Pulmonary artery endothelial cell (primary cell): ENCODE measurements around the gene SHOC1. TPM values are rescaled to one million over a fixed set of nuclear protein-coding genes. Genes with fewer than 3 reads are reported as not detected.
"Not testable (repeated sequence)": the region's sequence is repeated elsewhere in the genome, so short reads cannot be mapped to it uniquely, and the experiment has no call there.

Experiments used
- DNase-seq: peaks from one replicate; pipeline ENCODE4 v3.0.0-alpha.2; 2011; ENCODE audit warnings: low read depth, low spot score
- total RNA-seq: library from RNA; depleted of rRNA; stranded (reverse); fragments of >200 nt; gene quantifications from 2 replicates; pipeline ENCODE4 v1.2.3, GENCODE V29; 2014

The SHOC1 gene
- not detected in 2 replicates for total RNA-seq

DNA sequence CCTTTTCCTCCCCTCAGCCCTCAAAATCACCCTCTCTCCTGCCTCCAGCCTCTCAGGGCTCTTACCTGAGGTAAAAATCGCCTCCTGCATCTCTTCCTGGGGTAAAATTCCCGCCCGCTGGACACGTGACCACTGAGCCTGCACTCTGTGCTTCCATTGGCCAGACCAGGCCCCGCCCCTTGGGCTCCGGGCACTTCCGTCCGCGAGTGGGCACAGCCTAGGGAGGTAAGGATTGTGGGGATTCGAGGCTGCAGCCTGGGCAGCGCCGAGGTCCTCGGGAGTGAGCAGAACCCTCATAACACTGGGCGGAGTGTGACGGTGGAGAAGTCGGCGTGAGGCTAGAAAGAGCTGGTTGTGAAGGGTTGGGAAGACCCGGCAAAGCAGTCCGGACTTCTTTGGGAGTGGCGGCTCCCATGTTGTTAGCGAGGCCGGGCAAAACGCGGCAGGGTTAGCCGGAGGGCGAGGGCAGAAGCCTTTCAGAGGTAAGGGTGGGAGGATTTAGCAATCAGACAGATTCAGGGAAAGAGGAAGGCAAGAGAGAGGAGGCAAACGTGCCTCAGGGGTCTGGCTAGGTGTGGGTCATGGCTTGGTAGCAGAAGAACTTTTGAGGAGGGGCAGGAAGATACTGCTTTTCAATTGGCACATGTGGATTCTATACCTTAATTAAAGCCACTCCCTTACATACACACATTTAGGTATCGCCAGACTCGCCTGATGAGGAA is at the start of gene SHOC1:
SHOC1 (minus strand) TSS at position 103 of the 722 bp plus-strand sequence. CDS start 3,519 bp downstream, outside the sequence.
- no peak for DNase-seq

DNA sequence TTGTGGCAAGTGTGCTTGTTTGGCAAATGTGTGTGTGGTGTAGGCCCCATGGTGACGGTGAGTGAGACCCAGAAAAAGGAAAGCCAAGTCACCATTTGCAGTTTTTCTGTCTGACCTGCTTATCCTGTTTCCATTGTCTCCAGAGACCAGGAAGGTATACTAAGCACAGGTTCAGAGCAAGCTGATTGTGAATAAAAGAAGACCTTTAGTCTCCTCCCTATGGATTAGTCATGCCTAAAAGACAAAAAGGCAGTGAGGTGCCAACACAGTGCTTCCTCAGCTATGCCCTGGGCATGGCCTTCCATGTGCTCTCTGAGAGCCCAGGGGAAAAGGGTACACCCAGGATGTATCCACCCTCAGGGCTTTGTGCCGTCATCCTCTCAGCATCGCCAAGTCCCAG is 49.2 kb upstream of the SHOC1 start:
- DNase-seq: no peak

DNA sequence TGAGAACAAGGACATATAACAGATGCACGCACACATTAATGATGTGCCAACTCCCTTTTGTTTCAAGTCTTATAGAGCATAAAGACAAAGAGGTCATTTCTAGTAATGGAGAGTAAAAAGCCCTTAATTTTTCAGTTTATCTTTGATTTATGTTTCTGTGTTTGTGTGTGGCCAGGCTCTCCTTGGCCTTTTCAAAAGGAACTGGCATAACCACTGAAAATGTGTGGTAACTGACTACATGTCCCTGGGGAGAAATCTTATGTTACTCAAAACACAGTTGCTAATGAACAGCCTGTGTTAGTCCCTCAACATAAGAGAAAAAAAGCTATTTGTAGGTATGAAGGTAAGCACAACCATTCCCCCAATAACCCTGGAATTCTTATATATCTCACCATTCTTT is 47.6 kb upstream of the SHOC1 start:
- no peak for DNase-seq

DNA sequence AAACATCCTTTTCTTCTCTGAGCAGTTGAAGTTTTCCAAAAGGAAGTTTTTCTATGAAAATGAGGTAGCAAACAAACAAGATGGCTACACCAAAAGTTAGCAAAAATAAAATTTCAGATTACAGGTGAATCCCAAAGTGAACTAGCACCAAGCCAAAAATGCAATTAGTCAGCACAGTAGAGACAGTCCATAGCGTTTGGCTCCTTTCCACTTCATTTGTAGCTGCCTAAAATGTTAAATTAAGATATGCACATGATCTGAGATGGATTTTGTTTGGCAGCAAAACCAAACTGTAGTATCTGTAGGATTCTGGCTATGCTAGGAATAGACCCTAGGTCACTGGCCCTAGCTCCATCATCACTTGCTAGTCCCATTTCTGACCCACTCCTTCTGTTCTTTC is 45.7 kb upstream of the SHOC1 start:
- DNase-seq: no peak

DNA sequence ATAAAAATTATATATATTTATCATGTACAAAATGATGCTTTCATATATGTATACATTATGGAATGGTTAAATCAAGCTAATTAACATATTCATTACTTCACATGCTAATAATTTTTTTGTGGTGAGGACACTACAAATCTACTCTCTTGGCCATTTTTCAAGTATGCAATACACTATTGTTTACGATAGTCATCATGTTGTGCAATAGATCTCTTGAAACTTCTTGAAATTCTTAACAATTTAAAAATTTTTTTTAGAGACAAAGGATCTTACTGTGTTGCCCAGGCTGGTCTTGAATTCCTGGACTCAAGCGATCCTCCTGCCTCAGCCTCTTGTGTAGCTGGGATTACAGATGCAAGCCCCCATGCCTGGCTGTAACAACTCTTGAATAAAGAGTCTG is 45.2 kb upstream of the SHOC1 start:
- no peak for DNase-seq

DNA sequence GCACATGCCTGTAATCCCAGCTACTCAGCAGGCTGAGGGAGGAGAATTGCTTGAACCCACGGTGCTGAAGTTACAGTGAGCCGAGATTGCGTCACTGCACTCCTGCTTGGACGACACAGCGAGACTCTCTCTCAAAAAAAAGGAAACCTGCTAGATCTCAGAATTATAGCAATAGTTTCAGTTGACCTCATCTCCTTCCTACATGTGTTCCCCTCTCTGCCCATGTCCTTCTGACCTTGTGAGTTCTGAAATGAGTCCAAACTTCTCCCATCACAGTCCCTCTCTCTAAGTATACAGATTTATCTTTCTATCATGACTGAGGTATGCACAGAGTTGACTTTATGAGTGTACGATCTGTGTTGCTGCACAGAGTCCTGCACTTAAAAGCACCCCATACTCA is 44.6 kb upstream of the SHOC1 start:
- DNase-seq: no peak

DNA sequence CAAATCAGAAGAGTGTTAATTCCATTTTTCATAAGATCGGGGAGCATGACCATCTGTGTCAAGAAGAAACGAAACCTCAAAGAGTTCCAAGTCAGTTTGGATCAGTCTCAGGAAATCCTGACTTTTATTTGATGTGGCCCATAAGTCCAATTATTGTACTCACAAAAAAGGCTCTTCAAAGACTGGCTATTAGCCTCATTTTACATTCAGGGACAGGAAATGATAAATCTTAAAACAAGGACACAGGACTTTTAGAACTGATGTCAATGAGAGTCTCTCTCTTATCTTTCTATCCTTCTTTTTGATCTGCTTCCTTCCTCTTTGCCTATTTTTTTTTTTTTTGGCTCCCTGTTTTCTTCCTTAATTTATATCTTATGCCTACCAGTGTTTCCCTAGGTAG is 43.7 kb upstream of the SHOC1 start:
- DNase-seq: no peak

DNA sequence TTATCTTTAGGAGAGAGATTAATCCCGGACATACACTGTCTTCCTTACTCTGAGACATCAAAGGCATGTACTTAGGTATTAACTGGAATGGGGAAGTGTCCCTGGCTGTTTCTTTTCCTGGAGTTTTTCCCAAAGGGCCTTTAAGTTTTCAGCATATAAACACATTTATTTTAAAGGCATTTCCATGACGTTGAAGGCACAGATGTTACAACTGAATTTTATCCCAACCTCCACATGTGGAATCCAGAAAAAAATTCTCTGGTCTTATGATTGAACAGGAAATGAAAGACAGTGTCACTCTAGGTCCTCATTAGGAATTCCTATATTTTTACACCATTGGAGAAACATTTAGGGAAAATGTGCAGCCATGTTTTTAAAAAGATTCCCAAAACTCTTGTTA is 41.6 kb upstream of the SHOC1 start:
- no peak for DNase-seq

DNA sequence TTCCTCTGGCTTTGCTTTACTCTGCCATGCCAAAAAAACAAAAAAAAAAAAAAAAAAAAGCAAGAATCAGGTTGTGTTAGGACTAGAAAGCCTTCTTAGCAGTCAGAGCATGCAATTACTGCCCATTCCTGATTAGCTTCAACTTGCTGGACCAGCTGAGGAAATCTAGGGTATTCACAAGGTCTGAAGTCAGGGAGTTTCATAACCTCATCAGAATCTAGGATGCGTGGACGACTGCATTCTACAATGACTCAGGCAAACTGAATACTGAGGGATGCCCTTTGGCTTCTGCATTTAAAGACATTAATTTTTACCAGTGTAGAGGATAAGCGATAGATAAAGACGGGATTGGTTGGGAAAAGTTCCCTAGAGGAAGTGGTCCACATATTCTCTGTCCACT is 39.2 kb upstream of the SHOC1 start:
- DNase-seq: no peak

DNA sequence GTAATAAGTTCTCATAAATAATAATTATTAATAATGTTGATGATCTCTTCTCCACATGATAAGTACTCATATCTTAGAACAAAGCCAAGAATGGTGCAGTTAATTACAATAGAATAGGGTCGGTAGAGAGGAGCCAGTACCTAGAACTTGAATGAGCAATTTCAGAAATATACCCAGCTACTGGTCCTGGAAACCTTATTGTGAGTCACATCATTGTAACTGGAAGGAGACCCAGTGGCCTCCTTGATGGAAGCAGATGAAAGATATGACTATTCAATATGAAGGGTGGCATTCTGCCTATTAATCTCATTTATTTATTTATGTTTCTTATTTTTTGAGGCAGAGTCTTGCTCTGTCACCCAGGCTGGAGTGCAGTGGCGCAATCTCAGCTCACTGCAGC is 37.7 kb upstream of the SHOC1 start:
- DNase-seq: no peak

DNA sequence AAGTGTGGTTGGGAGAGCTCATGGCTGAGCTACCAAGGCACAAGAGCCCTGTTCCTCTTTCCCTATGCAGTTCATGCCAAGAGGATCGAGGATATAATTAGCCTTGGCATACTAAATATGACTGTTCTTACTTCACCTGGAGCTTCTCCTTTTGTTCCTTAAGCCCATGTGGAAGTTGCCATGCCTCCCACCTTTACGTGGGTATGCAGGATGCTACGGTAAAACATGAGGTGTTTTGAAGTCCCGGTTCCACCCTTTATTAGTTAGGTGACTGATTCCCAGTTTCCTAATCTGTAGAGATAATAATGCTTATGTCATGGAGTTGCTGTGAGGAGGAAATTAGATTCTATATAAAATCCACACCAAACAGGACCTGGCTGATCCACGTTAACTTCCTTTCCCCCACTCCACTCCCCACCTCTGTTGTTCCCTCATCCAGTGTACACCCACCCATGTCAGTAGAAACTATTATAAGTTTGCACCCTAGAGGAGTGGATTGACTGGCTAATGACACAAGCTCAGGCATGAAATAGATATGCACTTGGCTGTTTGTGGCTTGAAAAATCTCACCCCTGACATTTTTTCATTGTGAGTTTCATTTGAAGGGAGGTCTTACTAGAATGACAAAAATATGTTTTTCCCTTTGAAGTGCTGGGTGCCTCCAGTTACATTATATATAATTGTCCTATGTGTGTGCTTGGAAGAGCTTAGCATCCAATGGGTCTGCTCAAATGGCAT is 36.8 kb upstream of the SHOC1 start:
- DNase-seq: no peak

DNA sequence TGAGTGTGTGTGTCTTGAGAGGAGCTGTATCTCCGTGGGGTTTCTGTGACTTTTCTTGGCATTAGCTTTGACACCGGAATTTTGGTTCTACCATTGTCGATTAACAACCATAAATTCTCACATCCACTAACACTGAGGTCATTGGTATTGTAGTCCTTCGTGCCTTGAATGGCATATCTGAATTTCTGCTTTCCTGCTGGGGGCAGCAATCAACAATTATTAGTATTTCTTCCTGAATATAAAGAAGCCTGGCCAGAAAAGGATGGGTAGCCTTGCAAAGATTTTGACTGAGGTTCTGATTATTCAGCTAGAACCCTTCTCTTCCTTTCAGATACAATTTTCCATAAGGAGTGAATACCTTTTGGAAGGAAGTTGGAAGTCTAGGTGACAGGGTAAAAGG is 33.5 kb upstream of the SHOC1 start:
- DNase-seq: no peak

DNA sequence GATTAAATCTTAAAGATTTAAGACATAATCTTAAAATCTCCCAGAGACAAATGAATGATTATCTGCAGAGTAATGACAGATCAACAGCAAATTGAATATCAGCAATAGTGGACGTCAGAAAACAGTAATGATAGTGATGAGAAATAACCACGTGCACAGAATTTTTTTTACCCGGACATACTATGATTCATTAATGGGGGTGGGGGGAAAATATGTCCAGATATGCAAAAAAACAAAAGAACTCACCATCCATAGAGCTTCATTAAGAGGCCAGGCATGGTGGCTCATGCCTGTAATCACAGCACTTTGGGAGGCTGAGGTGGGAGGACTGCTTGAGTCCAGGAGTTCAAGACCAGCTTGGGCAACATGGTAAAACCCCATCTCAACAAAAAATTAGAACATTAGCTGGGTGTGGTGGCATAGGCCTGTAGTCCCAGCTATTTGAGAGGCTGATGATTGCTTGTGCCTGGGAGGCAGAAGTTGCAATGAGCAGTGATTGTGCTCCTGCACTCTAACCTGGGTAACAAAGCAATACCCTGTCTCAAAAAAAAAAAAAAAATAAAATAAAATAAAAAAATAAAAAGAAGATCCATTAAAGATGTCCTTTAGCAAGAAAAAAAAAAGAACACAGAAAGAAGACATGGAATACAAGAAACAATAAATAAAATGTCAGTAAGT is 30.9 kb upstream of the SHOC1 start:
- no peak for DNase-seq

DNA sequence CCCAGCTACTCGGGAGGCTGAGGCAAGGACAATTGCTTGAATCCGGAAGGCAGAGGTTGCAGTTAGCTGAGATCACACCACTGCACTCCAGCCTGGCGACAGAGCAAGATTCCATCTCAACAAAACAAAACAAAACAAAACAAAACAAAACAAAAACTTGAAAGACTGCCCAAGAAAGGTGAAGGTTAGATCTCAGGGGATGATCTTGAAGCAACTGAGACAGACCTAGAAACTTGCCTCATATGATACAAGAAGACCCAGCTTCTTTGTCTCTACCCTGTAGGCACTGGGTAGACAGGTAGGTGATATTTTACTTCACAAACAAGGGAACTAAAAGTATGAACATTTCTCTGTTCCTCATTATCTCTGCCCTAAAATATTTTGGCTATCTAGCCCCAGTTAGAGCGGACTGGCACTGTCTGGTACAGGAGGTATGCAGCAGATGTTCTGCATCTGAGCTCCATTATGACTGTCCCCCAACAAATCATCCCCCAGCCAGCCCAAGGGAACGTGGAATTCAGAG is 26.3 kb upstream of the SHOC1 start:
- no peak for DNase-seq

DNA sequence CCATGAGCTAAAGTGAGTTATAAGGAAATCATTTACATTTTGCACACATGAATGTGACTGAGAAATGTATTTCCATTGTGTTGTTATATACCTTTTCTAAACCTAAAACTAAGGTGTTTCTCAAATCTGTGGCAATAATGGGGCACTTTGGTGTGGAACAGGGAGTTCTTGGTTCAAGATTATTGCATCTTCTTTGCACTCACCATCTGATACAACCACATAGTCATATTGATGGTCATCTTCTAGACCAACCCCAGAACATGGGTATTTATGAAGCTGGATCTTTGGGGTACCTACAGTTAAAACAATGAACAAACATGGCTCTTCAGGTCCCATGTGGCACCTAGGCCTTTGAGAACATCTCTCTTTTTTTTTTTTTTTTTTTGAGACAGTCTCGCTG is 24.6 kb upstream of the SHOC1 start:
- no peak for DNase-seq

DNA sequence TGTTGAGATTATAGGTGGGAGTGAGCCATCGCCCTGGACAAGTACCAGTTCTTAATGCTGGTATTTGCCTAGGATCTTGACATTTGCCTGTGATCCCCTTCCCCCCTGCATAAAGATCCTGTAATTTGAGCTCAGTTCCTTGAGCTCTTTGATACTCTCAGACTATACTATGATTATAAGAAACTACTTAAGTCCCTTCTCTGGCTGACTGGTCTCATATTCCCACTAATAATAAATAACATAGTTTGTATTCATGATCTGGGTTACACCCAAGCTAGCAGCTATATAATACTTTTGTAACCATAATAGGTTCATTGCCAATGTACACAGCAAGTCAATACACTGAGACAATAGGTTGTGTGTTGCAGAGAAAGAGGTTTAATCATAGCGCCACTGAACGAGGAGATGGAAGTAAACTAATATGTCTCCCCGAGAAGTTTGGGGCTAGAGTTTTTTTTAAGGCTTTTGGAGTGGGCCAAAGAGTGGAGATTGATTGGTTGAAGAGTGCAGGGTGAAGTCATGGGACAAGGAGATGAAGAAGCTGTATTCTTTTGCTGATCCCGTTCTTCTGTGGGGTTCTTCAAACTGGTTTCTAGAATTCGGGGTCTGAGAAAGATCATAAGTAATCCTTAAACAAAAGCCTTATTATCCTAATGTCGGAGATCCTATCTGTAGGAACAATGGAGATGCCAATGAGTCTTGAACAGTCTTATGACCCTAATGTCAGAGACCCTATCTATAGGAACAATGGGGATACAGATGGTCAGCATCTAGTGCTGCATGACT is 20.7 kb upstream of the SHOC1 start:
- no peak for DNase-seq

DNA sequence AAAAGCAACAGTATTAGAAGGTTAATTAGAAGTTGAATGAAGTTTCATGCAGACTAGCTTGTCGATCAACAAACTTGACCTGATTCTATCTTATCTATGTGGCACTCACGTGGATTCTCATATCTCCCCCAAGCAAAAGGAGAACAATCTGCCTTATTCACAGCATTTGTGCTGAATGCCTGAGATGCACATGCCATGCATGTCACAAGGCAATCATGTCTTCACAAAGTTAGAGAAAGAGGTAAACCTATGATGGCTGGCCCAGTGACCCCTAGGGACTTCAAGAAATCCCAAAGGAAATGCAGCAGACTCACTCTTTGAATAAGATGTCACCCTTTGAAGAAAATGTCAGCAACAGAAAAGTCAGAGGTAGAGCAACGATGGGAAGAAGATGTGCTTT is 17.6 kb upstream of the SHOC1 start:
- DNase-seq: no peak

DNA sequence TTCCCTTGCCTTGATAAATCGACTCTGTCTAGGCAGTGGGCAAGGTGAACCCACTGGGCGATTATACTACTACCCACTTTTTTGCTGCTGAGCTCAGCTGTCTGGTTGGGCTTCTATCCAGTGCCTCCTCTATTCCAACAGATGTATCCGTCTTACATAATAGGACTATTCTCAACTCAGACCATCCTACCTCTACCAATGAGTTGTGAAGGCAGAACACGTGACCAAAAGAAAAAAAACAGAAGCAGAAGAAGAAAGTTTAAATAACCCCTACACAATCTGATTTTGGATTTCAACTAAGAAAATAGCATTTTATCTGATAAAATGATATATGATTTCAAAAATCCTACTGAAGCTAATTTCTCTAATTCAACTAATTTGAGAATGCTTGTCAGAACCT is 16.2 kb upstream of the SHOC1 start:
- DNase-seq: no peak

DNA sequence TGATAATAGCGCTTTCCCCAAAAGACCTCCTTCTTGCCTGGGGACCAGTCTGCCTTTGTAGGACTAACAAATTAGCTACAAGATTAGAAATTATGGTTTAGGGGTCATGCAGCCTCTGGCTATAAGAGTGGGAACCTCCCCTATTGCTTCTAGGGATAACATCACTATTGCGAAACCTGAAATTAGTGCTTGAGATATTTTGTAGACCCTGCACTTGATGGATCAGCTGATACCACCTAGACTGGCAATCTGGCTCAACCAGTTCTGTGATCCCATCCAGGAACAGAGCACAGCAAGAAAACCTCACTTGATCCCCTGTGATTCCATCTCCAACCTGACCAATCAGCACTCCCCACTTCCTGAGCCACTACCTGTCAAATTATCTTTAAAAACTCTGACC is 15.7 kb upstream of the SHOC1 start:
- DNase-seq: not testable (repeated sequence)

DNA sequence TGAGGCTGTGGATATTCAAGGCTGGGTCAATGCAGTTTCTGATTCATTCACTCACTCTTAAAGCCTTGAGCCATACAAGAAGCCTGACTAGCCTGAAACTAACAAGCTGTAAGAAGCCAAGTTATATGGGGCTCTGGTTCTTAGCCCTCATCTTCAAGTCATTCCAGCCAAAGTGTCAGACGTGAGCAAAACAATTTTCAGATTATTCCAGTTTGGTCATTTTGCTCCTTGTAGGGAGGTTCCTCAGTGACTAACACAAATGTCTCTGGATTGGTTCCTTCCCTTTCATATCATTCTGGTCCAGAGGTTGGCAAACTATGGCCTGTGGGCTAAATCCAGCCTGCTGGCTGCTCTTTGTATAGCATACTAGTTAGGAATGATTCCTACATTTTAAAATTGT is 12.5 kb upstream of the SHOC1 start:
- no peak for DNase-seq

DNA sequence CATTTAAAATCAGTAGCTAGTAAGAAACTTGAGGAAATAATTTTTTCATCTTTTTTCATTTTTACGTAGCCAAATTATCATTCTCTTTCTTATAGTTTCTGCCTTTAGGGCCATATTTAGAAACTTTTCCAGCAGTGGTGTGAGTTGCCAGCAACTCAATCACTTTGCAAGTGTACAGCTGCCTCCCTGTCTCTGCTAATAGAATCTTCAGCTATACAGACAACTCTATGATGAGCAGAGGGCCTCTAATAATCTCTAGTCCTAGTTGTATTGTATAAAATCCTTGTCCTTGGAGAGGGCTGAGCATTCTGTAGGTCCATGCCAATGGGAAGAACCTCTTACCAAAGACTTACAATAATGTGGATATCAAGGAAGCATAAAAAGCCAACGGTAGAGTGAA is 11.5 kb upstream of the SHOC1 start:
- no peak for DNase-seq

DNA sequence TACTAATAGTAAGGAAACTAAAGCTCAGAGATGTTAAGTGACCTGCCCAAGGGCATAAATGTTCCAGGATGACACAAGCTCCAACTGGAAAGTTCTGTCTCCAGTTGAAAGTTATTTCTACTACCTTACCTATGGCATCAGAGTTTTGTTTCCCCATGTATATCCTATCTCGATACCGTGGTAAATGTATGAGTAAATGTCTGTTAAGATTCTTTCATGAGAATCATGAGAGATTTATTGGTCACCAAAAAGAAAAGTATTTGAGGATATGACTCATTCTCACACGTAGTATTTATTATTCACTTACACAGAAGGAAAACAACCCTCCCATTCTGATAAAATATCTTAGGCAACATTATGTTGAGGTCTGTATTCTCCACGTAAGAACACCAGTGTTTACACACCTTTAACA is 11.1 kb upstream of the SHOC1 start:
- peak; percentile 62 for DNase-seq
